ENCODE results near the gene ABCB11.

ABCB11 gene

GRCh38 chr2:169031202-169031601, at the start of gene ABCB11:
Gene ABCB11, minus strand, starts transcription at chr2:169031324. Its CDS starts 13,199 bp downstream, at chr2:169018125.
- Histone ChIP-seq H3K4me1 (no peaks in the 10 kb centered on the region), H3K79me2 (no peaks in the 10 kb centered on the region), H3K36me3 (ENCODE audit: control insufficient read depth, insufficient read depth, low read length) (no peaks in the 10 kb centered on the region), H2AFZ (no peak within 1 kb of the TSS), H3K27ac (no peak within 1 kb of the TSS), H3K9me3 (ENCODE audit: control insufficient read depth, low read length) (no peaks in the 10 kb centered on the region), H3K4me2 (ENCODE audit: low read length) (no peak within 1 kb of the TSS), H3K27me3 (ENCODE audit: control insufficient read depth, insufficient read depth, low read length) (no peaks in the 10 kb centered on the region), H3K9ac (no peak within 1 kb of the TSS), H3K4me3 (ENCODE audit: low read depth, low read length) (no peak within 1 kb of the TSS)
- no peak for TF ChIP-seq CTCF (IDR thresholded peaks at IDR 0.05)

GRCh38 chr2:169080250-169081069, 49.3 kb upstream of the ABCB11 start:
- no peak overlapping the region for H3K4me2 ChIP-seq (ENCODE audit: low read length)
- no peaks in the 10 kb centered on the region for H3K79me2 ChIP-seq
- H3K9me3 ChIP-seq (ENCODE audit: control insufficient read depth, low read length): no peaks in the 10 kb centered on the region
- no peak overlapping the region for H3K27ac ChIP-seq
- no peak for TF ChIP-seq CTCF (IDR thresholded peaks at IDR 0.05)
- no peak overlapping the region for H3K9ac ChIP-seq
- H3K4me3 ChIP-seq (ENCODE audit: low read depth, low read length): no peak overlapping the region
- H2AFZ ChIP-seq: no peak overlapping the region
- H3K27me3 ChIP-seq (ENCODE audit: control insufficient read depth, insufficient read depth, low read length): no peaks in the 10 kb centered on the region
- H3K36me3 ChIP-seq (ENCODE audit: control insufficient read depth, insufficient read depth, low read length): no peaks in the 10 kb centered on the region
- H3K4me1 ChIP-seq: no peaks in the 10 kb centered on the region

GRCh38 chr2:169077674-169078240, 46.6 kb upstream of the ABCB11 start:
- no peaks in the 10 kb centered on the region for H3K4me1 ChIP-seq
- H3K27ac ChIP-seq: no peak overlapping the region
- no peak for TF ChIP-seq CTCF (IDR thresholded peaks at IDR 0.05)

DNA sequence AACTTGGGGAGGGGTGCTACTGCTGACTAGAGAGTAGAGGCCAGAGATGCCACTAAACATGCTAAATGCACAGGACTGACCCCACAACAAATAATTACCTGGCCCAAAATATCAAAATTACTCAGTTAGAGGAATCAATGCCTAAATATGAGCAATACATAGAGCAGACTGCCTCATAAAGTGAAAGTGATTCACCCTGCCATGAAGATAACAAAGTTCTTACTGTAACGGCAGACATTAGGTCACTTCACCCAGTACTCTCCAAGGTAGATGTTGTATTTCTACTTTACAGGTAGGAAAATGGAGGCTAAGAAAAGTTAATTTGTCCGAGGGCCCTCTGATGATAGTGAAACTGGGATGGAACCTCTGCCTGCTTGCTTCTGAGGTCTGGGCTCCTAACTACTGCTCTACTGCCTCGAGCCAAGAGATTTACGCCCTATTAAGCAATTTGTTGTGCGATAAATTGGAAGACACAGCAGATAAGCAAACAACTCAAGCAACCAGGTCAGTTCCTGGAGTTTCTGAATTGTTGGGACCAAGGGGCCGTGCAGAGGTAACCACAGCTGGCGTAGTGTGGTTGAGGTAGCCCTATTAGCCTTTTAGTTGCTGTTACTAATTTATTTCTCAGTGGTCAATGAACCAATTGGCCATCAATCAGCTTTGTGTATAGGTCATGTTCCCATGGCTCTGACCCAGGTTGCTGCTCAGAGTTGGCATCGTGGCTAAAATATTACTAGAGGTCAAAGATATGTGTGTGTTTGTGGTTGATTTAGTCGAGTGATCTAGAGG, 43.0 kb upstream of the ABCB11 start:
- TF ChIP-seq CTCF (IDR thresholded peaks at IDR 0.05): no peak
- Histone ChIP-seq H3K27ac (no peak overlapping the region), H3K79me2 (no peaks in the 10 kb centered on the region), H3K36me3 (ENCODE audit: control insufficient read depth, insufficient read depth, low read length) (no peaks in the 10 kb centered on the region), H3K4me1 (no peaks in the 10 kb centered on the region), H3K4me2 (ENCODE audit: low read length) (no peak overlapping the region), H3K4me3 (ENCODE audit: low read depth, low read length) (no peak overlapping the region), H2AFZ (no peak overlapping the region), H3K9ac (no peak overlapping the region), H3K27me3 (ENCODE audit: control insufficient read depth, insufficient read depth, low read length) (no peaks in the 10 kb centered on the region), H3K9me3 (ENCODE audit: control insufficient read depth, low read length) (no peaks in the 10 kb centered on the region)

More at GRCh38 chr2:169077674-169078240, 46.6 kb upstream of the ABCB11 start:
- no peak overlapping the region for H3K9ac ChIP-seq
- H3K9me3 ChIP-seq (ENCODE audit: control insufficient read depth, low read length): no peaks in the 10 kb centered on the region
- H3K79me2 ChIP-seq: no peaks in the 10 kb centered on the region
- H3K36me3 ChIP-seq (ENCODE audit: control insufficient read depth, insufficient read depth, low read length): no peaks in the 10 kb centered on the region
- no peak overlapping the region for H3K4me3 ChIP-seq (ENCODE audit: low read depth, low read length)
- H3K27me3 ChIP-seq (ENCODE audit: control insufficient read depth, insufficient read depth, low read length): no peaks in the 10 kb centered on the region
- no peak overlapping the region for H2AFZ ChIP-seq
- H3K4me2 ChIP-seq (ENCODE audit: low read length): no peak overlapping the region

Measured in parathyroid adenoma (tissue), 2 donors.